ENCODE results near the gene YBX1.
A peak's percentile ranks its signal among the peaks of the same experiment; 100 is the strongest.
"Not testable (repeated sequence)": the region's sequence is repeated elsewhere in the genome, so short reads cannot be mapped to it uniquely, and the experiment has no call there.

The YBX1 gene

DNA sequence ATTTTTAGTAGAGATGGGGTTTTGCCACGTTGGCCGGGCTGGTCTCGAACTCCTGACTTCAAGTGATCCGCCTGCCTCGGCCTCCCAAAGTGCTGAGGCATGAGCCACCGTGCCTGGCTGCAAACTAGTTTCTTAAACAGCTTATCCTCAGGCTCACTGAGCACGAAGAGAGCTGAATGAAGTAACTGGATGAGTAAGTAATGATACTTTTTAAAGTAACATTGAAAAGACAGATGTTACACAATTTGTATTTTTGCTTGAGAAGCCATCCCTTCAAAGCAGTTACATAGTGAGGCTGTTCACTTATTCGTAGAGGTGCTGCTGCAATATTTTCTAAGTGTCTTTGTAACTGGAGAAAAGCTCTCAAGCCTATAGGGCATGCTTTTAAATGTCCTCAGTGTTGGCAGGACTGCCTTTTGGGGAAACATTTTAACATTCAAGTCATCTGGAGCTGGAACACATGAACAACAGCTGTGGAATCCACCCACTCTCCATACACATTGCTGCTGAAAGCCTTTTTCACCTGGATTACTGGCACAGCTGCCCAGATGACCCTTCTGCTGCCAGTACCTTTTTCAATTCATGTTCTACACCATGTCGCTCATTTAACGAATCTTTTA lies 2.7 kb upstream of the YBX1 start:
- no peaks in the 10 kb centered on the region for H3K9me3 ChIP-seq (ENCODE audit: control extremely low read depth in 1 of 5, control insufficient read depth in 4 of 5, insufficient read depth in 2 of 5, low read depth in 1 of 5, low read length in 4 of 5)
- 97% methylated on average over 5 of the region's 10 CpGs for WGBS (ENCODE audit: insufficient coverage)
- no peaks in the 10 kb centered on the region for H3K27me3 ChIP-seq (replicated peaks in 2 of 5; ENCODE audit: control insufficient read depth in 4 of 5, insufficient read depth in 5 of 5, low read length in 4 of 5)
- H3K36me3 ChIP-seq (ENCODE audit: control insufficient read depth in 4 of 4, insufficient read depth in 4 of 4, low read length in 3 of 4) = peaks cover 2 to 35% (median 21%) of the 10 kb centered on the region in 4 experiments
- peaks cover 23 to 36% (median 26%) of the 10 kb centered on the region in 4 experiments for H3K4me1 ChIP-seq (ENCODE audit: control extremely low read depth in 1 of 4, control insufficient read depth in 4 of 4, insufficient read depth in 4 of 4, low read length in 3 of 4)
- H3K27ac ChIP-seq (ENCODE audit: insufficient read depth in 1 of 2, low read depth in 1 of 2, low read length in 2 of 2, poor library complexity in 1 of 2, severe bottlenecking in 2 of 2) = no peak overlapping the region
- ChIA-PET POLR2A (no interaction called here), CTCF (interaction anchor here (0.8 to 1.1 kb wide), 2 partner anchors 9 to 70 kb away, joined by 3 read pairs; no protein-coding TSS in a partner anchor)
- no peak overlapping the region for H3K4me3 ChIP-seq (ENCODE audit: control insufficient read depth in 1 of 7, extremely low read depth in 1 of 7, insufficient read depth in 4 of 7, low read depth in 2 of 7, low read length in 6 of 7)
- no peak for DNase-seq

DNA sequence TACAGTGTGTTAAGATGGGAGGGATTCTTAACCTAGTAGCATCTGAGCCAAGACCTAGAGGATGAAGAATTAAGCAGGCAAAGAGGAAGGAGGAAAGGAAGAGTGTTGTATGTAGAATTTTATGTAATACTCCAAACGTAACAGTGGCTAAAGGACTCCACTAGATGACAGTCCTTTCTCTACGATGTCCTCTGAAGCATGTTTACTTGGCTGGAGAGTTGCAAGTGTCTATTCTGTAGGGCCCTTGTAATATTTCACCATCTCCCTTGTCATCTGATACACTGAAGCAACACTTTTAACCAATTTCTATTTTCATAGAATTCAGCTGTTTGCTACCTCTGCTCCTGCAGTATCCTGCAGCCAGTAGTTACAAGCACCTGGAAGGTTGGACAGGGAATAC lies 2.2 kb upstream of the YBX1 start:
- no peak overlapping the region for H3K4me3 ChIP-seq (ENCODE audit: control insufficient read depth in 1 of 7, extremely low read depth in 1 of 7, insufficient read depth in 4 of 7, low read depth in 2 of 7, low read length in 6 of 7)
- 50% methylated on average over 2 of the region's 2 CpGs for WGBS (ENCODE audit: insufficient coverage)
- no peak overlapping the region for H3K27ac ChIP-seq (ENCODE audit: insufficient read depth in 1 of 2, low read depth in 1 of 2, low read length in 2 of 2, poor library complexity in 1 of 2, severe bottlenecking in 2 of 2)
- H3K4me1 ChIP-seq (ENCODE audit: control extremely low read depth in 1 of 4, control insufficient read depth in 4 of 4, insufficient read depth in 4 of 4, low read length in 3 of 4) = peaks cover 28 to 38% (median 31%) of the 10 kb centered on the region in 4 experiments
- CTCF ChIA-PET = interaction anchor here (1.1 kb wide), 1 partner anchor 9 kb away, joined by 3 read pairs; no protein-coding TSS in a partner anchor
- POLR2A ChIA-PET = no interaction called here
- no peak for DNase-seq
- H3K9me3 ChIP-seq (ENCODE audit: control extremely low read depth in 1 of 5, control insufficient read depth in 4 of 5, insufficient read depth in 2 of 5, low read depth in 1 of 5, low read length in 4 of 5) = no peaks in the 10 kb centered on the region
- H3K36me3 ChIP-seq (ENCODE audit: control insufficient read depth in 4 of 4, insufficient read depth in 4 of 4, low read length in 3 of 4) = peaks cover 0 to 35% (median 20%) of the 10 kb centered on the region in 4 experiments
- no peaks in the 10 kb centered on the region for H3K27me3 ChIP-seq (replicated peaks in 2 of 5; ENCODE audit: control insufficient read depth in 4 of 5, insufficient read depth in 5 of 5, low read length in 4 of 5)

DNA sequence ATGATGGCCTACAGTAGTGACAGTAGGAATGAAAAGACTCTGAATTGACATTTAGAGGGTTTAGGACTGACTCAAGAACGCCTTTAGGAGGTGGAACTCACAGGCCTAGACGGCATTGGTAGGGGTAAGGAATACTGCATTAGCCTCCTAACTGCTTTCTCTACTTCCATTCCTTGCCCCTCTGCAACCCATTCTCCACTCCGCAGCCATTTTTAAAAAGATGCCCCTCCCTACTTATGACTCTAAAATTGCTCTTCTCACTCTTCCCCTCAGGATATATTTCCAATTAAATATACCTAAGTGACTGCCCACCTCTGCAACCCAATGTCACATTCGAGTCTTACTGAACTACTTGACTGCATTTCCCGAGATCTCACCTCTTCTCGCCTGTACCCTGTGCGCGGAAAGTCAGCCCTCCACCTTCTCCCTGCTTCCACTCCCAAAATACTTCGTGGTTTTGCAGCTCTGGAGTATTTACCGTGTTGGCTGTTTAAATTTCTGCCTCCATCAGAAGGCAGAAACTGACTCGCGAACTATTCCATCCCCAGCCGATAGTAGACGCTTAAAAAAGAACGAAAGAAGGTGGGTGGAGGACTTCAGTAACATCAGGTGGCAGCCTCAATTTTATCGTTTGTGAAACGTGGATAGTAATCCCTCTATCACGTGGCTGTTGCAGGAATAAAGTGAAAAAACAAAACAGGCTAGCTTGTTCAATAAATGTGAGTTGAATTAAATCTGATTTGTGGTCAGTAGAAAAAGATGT lies 1.1 kb upstream of the YBX1 start:
- 6% methylated on average over 16 of the region's 18 CpGs for WGBS (ENCODE audit: insufficient coverage)
- Histone ChIP-seq H3K4me3 (ENCODE audit: control insufficient read depth in 1 of 7, extremely low read depth in 1 of 7, insufficient read depth in 4 of 7, low read depth in 2 of 7, low read length in 6 of 7) (peak overlapping the region; percentile 68 to 96 (median 81)), H3K27ac (ENCODE audit: insufficient read depth in 1 of 2, low read depth in 1 of 2, low read length in 2 of 2, poor library complexity in 1 of 2, severe bottlenecking in 2 of 2) (peak overlapping the region; percentile 81 to 93), H3K4me1 (ENCODE audit: control extremely low read depth in 1 of 4, control insufficient read depth in 4 of 4, insufficient read depth in 4 of 4, low read length in 3 of 4) (peaks cover 28 to 47% (median 37%) of the 10 kb centered on the region in 4 experiments), H3K36me3 (ENCODE audit: control insufficient read depth in 4 of 4, insufficient read depth in 4 of 4, low read length in 3 of 4) (peaks cover 0 to 33% (median 12%) of the 10 kb centered on the region in 4 experiments), H3K9me3 (ENCODE audit: control extremely low read depth in 1 of 5, control insufficient read depth in 4 of 5, insufficient read depth in 2 of 5, low read depth in 1 of 5, low read length in 4 of 5) (no peaks in the 10 kb centered on the region), H3K27me3 (replicated peaks in 2 of 5; ENCODE audit: control insufficient read depth in 4 of 5, insufficient read depth in 5 of 5, low read length in 4 of 5) (no peaks in the 10 kb centered on the region)
- peak; percentile 35 to 71 (median 66) for DNase-seq
- ChIA-PET POLR2A (no interaction called here), CTCF (interaction anchor here (1.1 to 1.4 kb wide), 3 partner anchors 10 to 64 kb away, joined by 4 to 5 read pairs (median 4); no protein-coding TSS in a partner anchor)

DNA sequence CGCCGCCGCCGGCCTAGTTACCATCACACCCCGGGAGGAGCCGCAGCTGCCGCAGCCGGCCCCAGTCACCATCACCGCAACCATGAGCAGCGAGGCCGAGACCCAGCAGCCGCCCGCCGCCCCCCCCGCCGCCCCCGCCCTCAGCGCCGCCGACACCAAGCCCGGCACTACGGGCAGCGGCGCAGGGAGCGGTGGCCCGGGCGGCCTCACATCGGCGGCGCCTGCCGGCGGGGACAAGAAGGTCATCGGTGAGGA lies 193 bp downstream of the YBX1 start:
- not testable (repeated sequence) for H3K27me3 ChIP-seq (replicated peaks in 2 of 5; ENCODE audit: control insufficient read depth in 4 of 5, insufficient read depth in 5 of 5, low read length in 4 of 5); H3K9me3 ChIP-seq (ENCODE audit: control extremely low read depth in 1 of 5, control insufficient read depth in 4 of 5, insufficient read depth in 2 of 5, low read depth in 1 of 5, low read length in 4 of 5); DNase-seq
- POLR2A ChIA-PET = interaction anchor here (0.6 to 1.9 kb wide), 3 partner anchors 24 to 211 kb away, joined by 5 to 18 read pairs (median 8); partner anchors contain the start of genes C1orf50, P3H1 and PPIH
- H3K4me1 ChIP-seq (ENCODE audit: control extremely low read depth in 1 of 4, control insufficient read depth in 4 of 4, insufficient read depth in 4 of 4, low read length in 3 of 4) = peaks cover 28 to 58% (median 40%) of the 10 kb centered on the region in 4 experiments
- H3K27ac ChIP-seq (ENCODE audit: insufficient read depth in 1 of 2, low read depth in 1 of 2, low read length in 2 of 2, poor library complexity in 1 of 2, severe bottlenecking in 2 of 2) = peak overlapping the region in 1 of 2 experiments; percentile 93
- H3K4me3 ChIP-seq (ENCODE audit: control insufficient read depth in 1 of 7, extremely low read depth in 1 of 7, insufficient read depth in 4 of 7, low read depth in 2 of 7, low read length in 6 of 7) = peak overlapping the region; percentile 80 to 96 (median 84)
- peaks cover 0 to 37% (median 11%) of the 10 kb centered on the region in 4 experiments for H3K36me3 ChIP-seq (ENCODE audit: control insufficient read depth in 4 of 4, insufficient read depth in 4 of 4, low read length in 3 of 4)
- CTCF ChIA-PET = interaction anchor here (0.6 to 1.6 kb wide), 7 partner anchors 9 to 65 kb away, joined by 3 to 6 read pairs (median 4); no protein-coding TSS in a partner anchor
- 0% methylated on average over 14 of the region's 33 CpGs for WGBS (ENCODE audit: insufficient coverage)

DNA sequence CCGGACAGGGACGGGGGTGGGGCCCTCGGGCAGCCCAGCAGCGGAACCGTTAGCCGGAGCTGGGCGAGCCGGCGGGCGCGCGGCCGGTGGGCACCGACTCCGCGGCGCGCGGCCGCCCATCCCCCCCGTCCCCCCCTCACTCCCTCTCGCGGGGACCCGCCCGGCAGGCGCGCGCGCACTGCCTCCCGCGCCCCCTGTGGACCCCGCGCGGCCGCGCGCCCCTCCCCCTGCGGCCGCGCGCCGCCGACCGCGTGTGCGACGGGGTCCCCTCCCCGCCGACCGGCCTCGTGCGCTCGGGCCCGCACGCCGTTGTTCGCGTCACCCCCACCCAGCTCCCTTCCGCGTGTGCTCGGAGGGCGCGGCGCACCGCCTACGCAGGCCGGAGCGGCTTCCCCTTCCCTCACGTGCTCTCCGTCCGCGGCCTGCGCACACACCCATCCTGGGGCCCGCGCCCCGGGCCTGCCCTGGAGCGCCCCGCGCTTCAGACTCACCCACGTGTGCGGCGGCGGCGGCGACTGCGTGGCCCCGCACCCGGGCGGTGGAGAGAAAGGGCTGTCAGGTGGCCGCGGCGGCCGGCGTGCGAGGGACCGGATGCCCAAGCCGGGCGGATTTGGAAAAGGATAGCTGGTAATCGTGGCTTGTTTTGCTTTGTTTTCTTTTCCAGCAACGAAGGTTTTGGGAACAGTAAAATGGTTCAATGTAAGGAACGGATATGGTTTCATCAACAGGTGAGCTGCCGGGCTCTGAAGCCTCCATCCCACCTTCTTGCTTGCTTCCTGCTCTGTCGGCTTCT lies 717 bp downstream of the YBX1 start:
- Histone ChIP-seq H3K27me3 (replicated peaks in 2 of 5; ENCODE audit: control insufficient read depth in 4 of 5, insufficient read depth in 5 of 5, low read length in 4 of 5) (no peaks in the 10 kb centered on the region), H3K4me1 (ENCODE audit: control extremely low read depth in 1 of 4, control insufficient read depth in 4 of 4, insufficient read depth in 4 of 4, low read length in 3 of 4) (peaks cover 28 to 60% (median 40%) of the 10 kb centered on the region in 4 experiments), H3K36me3 (ENCODE audit: control insufficient read depth in 4 of 4, insufficient read depth in 4 of 4, low read length in 3 of 4) (peaks cover 0 to 43% (median 13%) of the 10 kb centered on the region in 4 experiments), H3K4me3 (ENCODE audit: control insufficient read depth in 1 of 7, extremely low read depth in 1 of 7, insufficient read depth in 4 of 7, low read depth in 2 of 7, low read length in 6 of 7) (peak overlapping the region; percentile 79 to 96 (median 84)), H3K27ac (ENCODE audit: insufficient read depth in 1 of 2, low read depth in 1 of 2, low read length in 2 of 2, poor library complexity in 1 of 2, severe bottlenecking in 2 of 2) (peak overlapping the region; percentile 53 to 84), H3K9me3 (ENCODE audit: control extremely low read depth in 1 of 5, control insufficient read depth in 4 of 5, insufficient read depth in 2 of 5, low read depth in 1 of 5, low read length in 4 of 5) (no peaks in the 10 kb centered on the region)
- DNase-seq = peak; percentile 81 to 92 (median 89)
- POLR2A ChIA-PET = interaction anchor here (0.5 to 1.9 kb wide), 4 partner anchors 14 to 212 kb away, joined by 5 to 18 read pairs (median 6); partner anchors contain the start of genes C1orf50, P3H1 and PPIH
- WGBS (ENCODE audit: insufficient coverage) = 0% methylated on average over 42 of the region's 103 CpGs
- CTCF ChIA-PET = interaction anchor here (0.6 to 1.6 kb wide), 10 partner anchors 8 to 322 kb away, joined by 3 to 6 read pairs (median 4); no protein-coding TSS in a partner anchor

DNA sequence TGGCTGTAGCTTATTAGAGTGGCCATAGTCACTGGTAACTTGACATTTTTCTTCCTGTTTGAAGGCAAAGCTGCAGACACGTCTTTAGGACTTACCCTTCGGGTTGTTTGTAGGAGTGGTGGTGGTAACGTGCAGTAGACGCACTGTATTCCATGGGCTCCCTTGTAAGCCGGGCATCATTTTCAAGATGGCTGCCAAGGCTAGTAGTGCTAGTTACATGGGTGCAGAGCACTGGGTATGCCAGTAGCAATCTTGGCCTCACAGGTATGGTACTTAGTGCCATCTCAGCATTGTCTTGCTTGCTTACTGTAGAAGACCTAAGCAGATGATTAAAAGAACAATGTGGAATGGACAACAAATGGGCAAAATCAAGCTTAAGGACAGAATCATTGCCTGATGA lies 1.9 kb downstream of the YBX1 start:
- Histone ChIP-seq H3K27ac (ENCODE audit: insufficient read depth in 1 of 2, low read depth in 1 of 2, low read length in 2 of 2, poor library complexity in 1 of 2, severe bottlenecking in 2 of 2) (peak overlapping the region in 1 of 2 experiments; percentile 84), H3K4me1 (ENCODE audit: control extremely low read depth in 1 of 4, control insufficient read depth in 4 of 4, insufficient read depth in 4 of 4, low read length in 3 of 4) (peaks cover 30 to 65% (median 40%) of the 10 kb centered on the region in 4 experiments), H3K9me3 (ENCODE audit: control extremely low read depth in 1 of 5, control insufficient read depth in 4 of 5, insufficient read depth in 2 of 5, low read depth in 1 of 5, low read length in 4 of 5) (no peaks in the 10 kb centered on the region), H3K27me3 (replicated peaks in 2 of 5; ENCODE audit: control insufficient read depth in 4 of 5, insufficient read depth in 5 of 5, low read length in 4 of 5) (no peaks in the 10 kb centered on the region), H3K36me3 (ENCODE audit: control insufficient read depth in 4 of 4, insufficient read depth in 4 of 4, low read length in 3 of 4) (peaks cover 5 to 53% (median 17%) of the 10 kb centered on the region in 4 experiments), H3K4me3 (ENCODE audit: control insufficient read depth in 1 of 7, extremely low read depth in 1 of 7, insufficient read depth in 4 of 7, low read depth in 2 of 7, low read length in 6 of 7) (peak overlapping the region in 5 of 7 experiments; percentile 79 to 96 (median 84))
- ChIA-PET POLR2A (interaction anchor here (0.6 kb wide), 1 partner anchor 16 kb away, joined by 3 read pairs; no protein-coding TSS in a partner anchor), CTCF (interaction anchor here (1.0 to 1.6 kb wide), 6 partner anchors 8 to 324 kb away, joined by 3 to 4 read pairs (median 3); no protein-coding TSS in a partner anchor)
- DNase-seq = no peak
- 73% methylated on average over 5 of the region's 5 CpGs for WGBS (ENCODE audit: insufficient coverage)
